Bronchus fibroblast of lung (primary cell): ENCODE data around the gene AARS2. TPM values are rescaled to one million over a fixed set of nuclear protein-coding genes. Genes with fewer than 3 reads are reported as not detected.

Source experiments
- total RNA-seq: library from RNA; depleted of rRNA; stranded (reverse); fragments of >200 nt; gene quantifications from 2 replicates; pipeline ENCODE4 v1.2.3, GENCODE V29; 2015

AARS2 gene
- 17.0 and 18.1 TPM in 2 replicates for total RNA-seq

GRCh38 chr6:44312901-44313788 lies at the start of gene AARS2:
Gene AARS2, minus strand, starts transcription at chr6:44313347. Its CDS starts 24 bp downstream, at chr6:44313323.

GRCh38 chr6:44342489-44342888 lies 29.3 kb upstream of the AARS2 start, which contains the start of gene SPATS1:
Gene SPATS1, plus strand, starts transcription at chr6:44342650. Its CDS starts 446 bp downstream, at chr6:44343096.

GRCh38 chr6:44269921-44270525 lies 43.1 kb downstream of the AARS2 start, which contains the start of gene TMEM151B:
Gene TMEM151B, plus strand, starts transcription at chr6:44270450. Its CDS starts 293 bp downstream, at chr6:44270743.

GRCh38 chr6:44265007-44265721 lies 48.0 kb downstream of the AARS2 start, which contains the start of gene NFKBIE:
Gene NFKBIE, minus strand, starts transcription at chr6:44265551. Its CDS starts 205 bp downstream, at chr6:44265346.

GRCh38 chr6:44257025-44257752 lies 56.0 kb downstream of the AARS2 start, which contains the start of gene SLC35B2:
Gene SLC35B2, minus strand, starts transcription at chr6:44257528. Its CDS starts 118 bp downstream, at chr6:44257410.

Other genes starting within 250 kb of the AARS2 start
- gene MRPL14, start 185.9 kb downstream of the AARS2 start, total RNA-seq = 63.8 and 65.4 TPM in 2 replicates
- gene TMEM63B, start 185.8 kb downstream of the AARS2 start, total RNA-seq = 16.5 and 18.8 TPM in 2 replicates
- not detected in 2 replicates for gene CAPN11, start 154.5 kb downstream of the AARS2 start, total RNA-seq
- gene MYMX, start 96.4 kb downstream of the AARS2 start, total RNA-seq = not detected in 2 replicates
- gene SLC29A1, start 89.8 kb downstream of the AARS2 start, total RNA-seq = 23.4 and 26.0 TPM in 2 replicates
- 935 and 976 TPM in 2 replicates for gene HSP90AB1, start 66.2 kb downstream of the AARS2 start, total RNA-seq
- 85.9 and 88.7 TPM in 2 replicates for gene SLC35B2, start 55.8 kb downstream of the AARS2 start, total RNA-seq
- 10.6 and 17.0 TPM in 2 replicates for gene NFKBIE, start 47.8 kb downstream of the AARS2 start, total RNA-seq
- under 0.01 TPM in 1 of 2 replicates, not detected in the other for gene TMEM151B, start 42.9 kb downstream of the AARS2 start, total RNA-seq
- gene SPATS1, start 29.3 kb upstream of the AARS2 start, total RNA-seq = not detected in 2 replicates
- gene CDC5L, start 74.4 kb upstream of the AARS2 start, total RNA-seq = 13.2 and 17.7 TPM in 2 replicates